Right atrium auricular region (tissue), 2 donors: ENCODE data around the gene PDE11A. TPM values are rescaled to one million over a fixed set of nuclear protein-coding genes. Genes with fewer than 3 reads are reported as not detected.

Source experiments
- DNase-seq: peaks from one replicate; pipeline ENCODE4 v3.0.0-alpha.2; 2019; ENCODE audit warnings: low spot score
- H3K27ac ChIP-seq, 2 donors: fragments of 200-600 bp; sonication (generic); 1 replicate in 1 of 2; 2 replicates in 1 of 2; pipeline ENCODE4 v1.5.1; 2016 to 2019
- H3K27me3 ChIP-seq, 2 donors: fragments of 200-600 bp; sonication (generic); one replicate each; pipeline versions ENCODE4 v1.5.1 to v1.6.0; 2017 to 2019
- H3K36me3 ChIP-seq: fragments of 200-600 bp; sonication (generic); one replicate; pipeline ENCODE4 v1.5.1; 2016
- H3K4me1 ChIP-seq, 2 donors: fragments of 200-600 bp; sonication (generic); one replicate each; pipeline versions ENCODE4 v1.5.1 to v1.6.0; 2017 to 2019
- H3K4me3 ChIP-seq, 2 donors: fragments of 200-600 bp; sonication (generic); 1 replicate in 1 of 2; 2 replicates in 1 of 2; pipeline ENCODE4 v1.5.1; 2017 to 2019; ENCODE audit warnings: mild to moderate bottlenecking in 1 of 2, moderate library complexity in 1 of 2
- H3K9me3 ChIP-seq, 2 donors: fragments of 200-600 bp; sonication (generic); one replicate each; pipeline ENCODE4 v1.5.1; 2019
- total RNA-seq, 2 donors: library from RNA; depleted of rRNA; stranded (reverse); fragments of >200 nt; gene quantifications; one replicate each; pipeline ENCODE4 v1.1.0, GENCODE V29; 2016
- TF ChIP-seq, protein P1 (sequence below), 2 donors: fragments of 200-600 bp; sonication (generic); IDR thresholded peaks; one replicate each; pipeline ENCODE4 v1.5.1; 2019; ENCODE audit warnings: antibody characterized with exemption in 2 of 2

PDE11A gene
- total RNA-seq, 2 donors from 2014 or later, result 1.2 TPM; not detected in 1

DNA sequence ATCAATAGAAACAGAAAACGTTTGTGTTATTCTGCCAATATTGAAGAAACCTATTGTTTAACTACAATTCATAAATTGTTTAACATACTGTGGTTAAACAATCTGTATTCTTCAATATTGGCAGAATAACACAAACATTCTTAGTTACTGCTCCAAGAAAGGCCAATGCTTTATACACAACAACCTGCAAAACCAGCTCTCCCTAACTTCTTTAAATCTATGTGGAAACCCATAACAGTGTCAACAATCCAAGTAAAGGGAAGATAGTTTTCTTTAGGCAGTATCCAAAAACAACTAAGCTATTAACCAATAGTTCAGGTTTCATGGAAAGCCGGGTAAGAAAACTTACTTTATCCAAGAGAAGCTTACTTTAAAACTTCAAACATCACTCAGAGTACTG, 33.5 kb upstream of the PDE11A start:
- H3K27me3 ChIP-seq, result no peaks in the 10 kb centered on the region
- H3K4me1 ChIP-seq, result no peaks in the 10 kb centered on the region
- H3K36me3 ChIP-seq, result no peaks in the 10 kb centered on the region
- TF ChIP-seq, protein P1, sequence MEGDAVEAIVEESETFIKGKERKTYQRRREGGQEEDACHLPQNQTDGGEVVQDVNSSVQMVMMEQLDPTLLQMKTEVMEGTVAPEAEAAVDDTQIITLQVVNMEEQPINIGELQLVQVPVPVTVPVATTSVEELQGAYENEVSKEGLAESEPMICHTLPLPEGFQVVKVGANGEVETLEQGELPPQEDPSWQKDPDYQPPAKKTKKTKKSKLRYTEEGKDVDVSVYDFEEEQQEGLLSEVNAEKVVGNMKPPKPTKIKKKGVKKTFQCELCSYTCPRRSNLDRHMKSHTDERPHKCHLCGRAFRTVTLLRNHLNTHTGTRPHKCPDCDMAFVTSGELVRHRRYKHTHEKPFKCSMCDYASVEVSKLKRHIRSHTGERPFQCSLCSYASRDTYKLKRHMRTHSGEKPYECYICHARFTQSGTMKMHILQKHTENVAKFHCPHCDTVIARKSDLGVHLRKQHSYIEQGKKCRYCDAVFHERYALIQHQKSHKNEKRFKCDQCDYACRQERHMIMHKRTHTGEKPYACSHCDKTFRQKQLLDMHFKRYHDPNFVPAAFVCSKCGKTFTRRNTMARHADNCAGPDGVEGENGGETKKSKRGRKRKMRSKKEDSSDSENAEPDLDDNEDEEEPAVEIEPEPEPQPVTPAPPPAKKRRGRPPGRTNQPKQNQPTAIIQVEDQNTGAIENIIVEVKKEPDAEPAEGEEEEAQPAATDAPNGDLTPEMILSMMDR (IDR thresholded peaks at IDR 0.05), result no peak
- H3K27ac ChIP-seq, result no peak overlapping the region
- no peaks in the 10 kb centered on the region for H3K9me3 ChIP-seq
- H3K4me3 ChIP-seq, result no peak overlapping the region
- no peak for DNase-seq

DNA sequence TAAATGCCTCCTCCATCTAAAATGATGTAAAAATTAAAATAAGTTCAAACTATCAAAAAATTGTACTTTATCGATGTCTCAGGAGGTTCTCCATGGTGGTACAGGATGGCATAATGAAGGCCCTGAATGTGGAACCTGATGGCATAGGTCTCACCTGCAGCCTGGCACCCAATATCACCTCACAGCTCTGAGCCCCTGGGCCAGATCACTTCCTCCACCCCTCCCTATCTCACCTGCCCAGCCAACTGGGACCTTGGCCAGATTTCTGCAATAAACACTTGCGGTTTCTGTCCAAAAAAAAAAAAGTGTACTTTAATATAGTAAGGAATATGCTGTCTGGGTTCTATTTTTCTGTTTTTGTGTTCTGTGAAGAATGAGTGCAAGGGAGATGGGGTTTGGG, 33.0 kb upstream of the PDE11A start:
- H3K9me3 ChIP-seq, result no peaks in the 10 kb centered on the region
- no peak overlapping the region for H3K27ac ChIP-seq
- no peaks in the 10 kb centered on the region for H3K27me3 ChIP-seq
- no peaks in the 10 kb centered on the region for H3K36me3 ChIP-seq
- TF ChIP-seq, protein P1 (IDR thresholded peaks at IDR 0.05), result no peak
- H3K4me3 ChIP-seq, result no peak overlapping the region
- no peaks in the 10 kb centered on the region for H3K4me1 ChIP-seq
- no peak for DNase-seq

- TF ChIP-seq, protein P1 (IDR thresholded peaks at IDR 0.05), result no peak
- no peak for DNase-seq
- Histone ChIP-seq H3K9me3 (no peaks in the 10 kb centered on the region), H3K4me3 (no peak overlapping the region), H3K4me1 (no peaks in the 10 kb centered on the region), H3K36me3 (no peaks in the 10 kb centered on the region), H3K27me3 (no peaks in the 10 kb centered on the region), H3K27ac (no peak overlapping the region)
These were observed 28.9 kb upstream of the PDE11A start for GRCh38 chr2:178101321-178102079.

DNA sequence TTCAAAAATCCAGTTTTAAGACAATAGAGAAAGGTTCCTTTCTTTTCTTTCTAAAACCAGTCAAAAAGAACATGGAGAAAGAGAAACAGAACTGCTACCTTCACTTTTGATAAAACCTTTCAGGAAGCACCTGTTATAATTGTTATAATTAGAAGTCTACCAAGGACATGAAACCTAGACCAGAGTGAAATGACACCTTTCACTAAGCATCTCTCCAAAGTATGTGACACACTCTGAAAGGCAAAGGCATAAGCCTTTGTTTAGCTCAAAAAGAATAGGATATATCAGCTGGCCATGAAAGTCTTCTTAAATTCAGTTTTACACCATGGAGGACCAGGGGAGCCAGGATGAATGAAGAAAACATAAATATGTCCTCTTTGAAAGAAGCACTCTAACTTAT, 20.9 kb upstream of the PDE11A start:
- Histone ChIP-seq H3K4me1 (no peaks in the 10 kb centered on the region), H3K36me3 (no peaks in the 10 kb centered on the region), H3K27me3 (no peaks in the 10 kb centered on the region), H3K4me3 (no peak overlapping the region), H3K27ac (no peak overlapping the region), H3K9me3 (no peaks in the 10 kb centered on the region)
- TF ChIP-seq, protein P1 (IDR thresholded peaks at IDR 0.05), result no peak
- DNase-seq, result no peak

DNA sequence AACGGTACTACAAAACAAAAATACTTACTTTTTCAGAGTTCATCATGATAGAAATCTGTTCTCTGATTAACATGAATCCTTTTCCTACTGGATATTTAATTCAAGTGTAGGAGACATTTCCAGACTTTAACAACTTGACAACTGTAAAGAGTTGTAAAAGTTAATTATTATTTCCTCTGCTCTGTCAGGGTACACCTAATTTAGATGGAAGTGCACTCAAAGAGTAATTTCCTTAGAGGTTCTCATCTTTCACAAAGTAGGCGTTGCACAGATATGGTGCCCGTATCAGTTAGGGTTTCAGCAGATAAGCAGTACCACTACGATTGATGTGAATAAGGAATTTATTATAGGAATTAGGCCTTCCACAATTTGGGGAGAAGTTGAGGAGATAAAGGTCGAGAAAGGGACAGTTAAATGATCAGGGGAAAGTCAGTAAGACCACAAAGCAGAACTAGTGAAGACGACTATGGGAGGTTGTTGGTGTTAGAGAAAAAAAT, 16.2 kb upstream of the PDE11A start:
- no peaks in the 10 kb centered on the region for H3K9me3 ChIP-seq
- H3K4me3 ChIP-seq, result no peak overlapping the region
- no peak for DNase-seq
- no peak overlapping the region for H3K27ac ChIP-seq
- H3K4me1 ChIP-seq, result no peaks in the 10 kb centered on the region
- no peaks in the 10 kb centered on the region for H3K36me3 ChIP-seq
- TF ChIP-seq, protein P1 (IDR thresholded peaks at IDR 0.05), result no peak
- H3K27me3 ChIP-seq, result no peaks in the 10 kb centered on the region

- Histone ChIP-seq H3K4me1 (no peaks in the 10 kb centered on the region), H3K9me3 (peaks cover 0 to 3% of the 10 kb centered on the region in 2 donors), H3K4me3 (no peak overlapping the region), H3K36me3 (no peaks in the 10 kb centered on the region), H3K27me3 (no peaks in the 10 kb centered on the region), H3K27ac (no peak overlapping the region)
- no peak for DNase-seq
- TF ChIP-seq, protein P1 (IDR thresholded peaks at IDR 0.05), result no peak
These were observed 11.7 kb upstream of the PDE11A start for GRCh38 chr2:178084273-178084672.
